OCI-LY1 (cell line): ENCODE results near the gene FSTL3.

ENCODE experiments used
- H2AFZ ChIP-seq: fragments of 200-600 bp; sonication (generic), shearing (Covaris generic); 2 replicates; pipeline ENCODE4 v1.6.0; 2014; ENCODE audit warnings: antibody characterized with exemption, mild to moderate bottlenecking, low read length
- H3F3A ChIP-seq: fragments of 200-600 bp; sonication (generic), shearing (Covaris generic); 2 replicates; pipeline ENCODE4 v1.6.0; 2014; ENCODE audit warnings: mild to moderate bottlenecking, antibody characterized with exemption, low read length, moderate library complexity; ENCODE audit not compliant: insufficient read depth
- H3K27ac ChIP-seq: fragments of 200-600 bp; sonication (generic); 2 replicates; pipeline ENCODE4 v1.5.1; 2014; ENCODE audit warnings: low read length, mixed run types, mild to moderate bottlenecking, low read depth; ENCODE audit not compliant: poor library complexity, severe bottlenecking
- H3K27me3 ChIP-seq: fragments of 200-600 bp; sonication (generic); 2 replicates; pipeline ENCODE4 v1.6.0; 2014; ENCODE audit warnings: antibody characterized with exemption, mild to moderate bottlenecking, low read length, moderate library complexity; ENCODE audit not compliant: insufficient read depth
- H3K36me3 ChIP-seq: fragments of 200-600 bp; sonication (generic); 2 replicates; pipeline ENCODE4 v1.6.1; 2014; ENCODE audit warnings: mild to moderate bottlenecking, antibody characterized with exemption, low read length, moderate library complexity, mixed read lengths; ENCODE audit not compliant: insufficient read depth
- H3K4me1 ChIP-seq: fragments of 200-600 bp; sonication (generic); 2 replicates; pipeline ENCODE4 v1.5.1; 2014; ENCODE audit warnings: mild to moderate bottlenecking, low read length, moderate library complexity; ENCODE audit not compliant: insufficient read depth, severe bottlenecking
- H3K4me2 ChIP-seq: fragments of 200-600 bp; sonication (generic), shearing (Covaris generic); 2 replicates; pipeline ENCODE4 v1.6.1; 2014; ENCODE audit warnings: low read length
- H3K4me3 ChIP-seq: fragments of 200-600 bp; sonication (generic); 2 replicates; pipeline ENCODE4 v1.5.1; 2014; ENCODE audit warnings: low read length, low read depth, mild to moderate bottlenecking, mixed read lengths; ENCODE audit not compliant: poor library complexity, severe bottlenecking
- H3K79me2 ChIP-seq: fragments of 200-600 bp; shearing (Covaris generic); 2 replicates; pipeline ENCODE4 v1.6.1; 2016; ENCODE audit warnings: mixed run types, low read length, mixed read lengths; ENCODE audit not compliant: insufficient read depth
- H3K9ac ChIP-seq: fragments of 200-600 bp; sonication (generic), shearing (Covaris generic); 2 replicates; pipeline ENCODE4 v1.6.1; 2014; ENCODE audit warnings: mild to moderate bottlenecking, low read length, mixed read lengths
- H3K9me2 ChIP-seq: fragments of 200-600 bp; sonication (generic), shearing (Covaris generic); 2 replicates; pipeline ENCODE4 v1.6.1; 2014; ENCODE audit warnings: low read depth, mild to moderate bottlenecking, low read length, mixed read lengths
- H3K9me3 ChIP-seq: fragments of 200-600 bp; shearing (Covaris generic); 2 replicates; pipeline ENCODE4 v1.6.1; 2014; ENCODE audit warnings: low read length, mixed read lengths
- H4K20me1 ChIP-seq: fragments of 200-600 bp; sonication (generic), shearing (Covaris generic); 2 replicates; pipeline ENCODE4 v1.6.0; 2016; ENCODE audit warnings: mild to moderate bottlenecking, low read length; ENCODE audit not compliant: insufficient read depth
- CTCF ChIP-seq: fragments of 200-600 bp; sonication (generic), shearing (Covaris generic); IDR thresholded peaks from 2 replicates; pipeline ENCODE4 v1.5.1; 2017; ENCODE audit warnings: mild to moderate bottlenecking, antibody characterized with exemption, low read length, moderate library complexity, mixed read lengths
- EZH2 ChIP-seq: fragments of 200-600 bp; sonication (generic), shearing (Covaris generic); IDR thresholded peaks from 2 replicates; pipeline ENCODE4 v1.8.0; 2017; ENCODE audit warnings: borderline replicate concordance, mixed run types, mild to moderate bottlenecking, antibody characterized with exemption, low read length, moderate library complexity, mixed read lengths

FSTL3 gene

GRCh38 chr19:644363-644762 is 31.8 kb upstream of the FSTL3 start:
- H4K20me1 ChIP-seq: no peaks in the 10 kb centered on the region
- no peaks in the 10 kb centered on the region; the same call in 1 of the 2 replicates for H3F3A ChIP-seq
- H3K9ac ChIP-seq: no peak overlapping the region
- H3K27me3 ChIP-seq: peaks cover 4% of the 10 kb centered on the region; the same call in 1 of the 2 replicates
- H3K9me2 ChIP-seq: no peaks in the 10 kb centered on the region
- no peak for TF ChIP-seq CTCF
- no peak for TF ChIP-seq EZH2
- no peaks in the 10 kb centered on the region for H3K9me3 ChIP-seq
- peaks cover 13% of the 10 kb centered on the region for H3K4me1 ChIP-seq
- H3K4me3 ChIP-seq: no peak overlapping the region
- no peaks in the 10 kb centered on the region for H3K79me2 ChIP-seq
- H3K4me2 ChIP-seq: no peak overlapping the region
- H3K36me3 ChIP-seq: peaks cover 58% of the 10 kb centered on the region
- H3K27ac ChIP-seq: no peak overlapping the region
- H2AFZ ChIP-seq: no peak overlapping the region

GRCh38 chr19:644789-645188 is 31.4 kb upstream of the FSTL3 start:
- H3K9me3 ChIP-seq: no peaks in the 10 kb centered on the region
- H3K9me2 ChIP-seq: no peaks in the 10 kb centered on the region
- H3K4me1 ChIP-seq: peaks cover 11% of the 10 kb centered on the region
- H3K36me3 ChIP-seq: peaks cover 62% of the 10 kb centered on the region
- H3F3A ChIP-seq: no peaks in the 10 kb centered on the region; the same call in 1 of the 2 replicates
- no peak overlapping the region for H3K27ac ChIP-seq
- peaks cover 4% of the 10 kb centered on the region; the same call in 1 of the 2 replicates for H3K27me3 ChIP-seq
- H3K4me3 ChIP-seq: no peak overlapping the region
- TF ChIP-seq CTCF (no peak), EZH2 (no peak)
- no peak overlapping the region for H2AFZ ChIP-seq
- H3K79me2 ChIP-seq: no peaks in the 10 kb centered on the region
- no peak overlapping the region for H3K9ac ChIP-seq
- no peaks in the 10 kb centered on the region for H4K20me1 ChIP-seq
- H3K4me2 ChIP-seq: no peak overlapping the region

- Histone ChIP-seq H3K36me3 (peaks cover 66% of the 10 kb centered on the region), H3K4me1 (peaks cover 4% of the 10 kb centered on the region), H3K9me2 (no peaks in the 10 kb centered on the region), H4K20me1 (no peaks in the 10 kb centered on the region), H3K4me3 (no peak overlapping the region), H3F3A (no peaks in the 10 kb centered on the region; the same call in 1 of the 2 replicates), H3K27me3 (no peaks in the 10 kb centered on the region; the same call in 1 of the 2 replicates), H3K4me2 (no peak overlapping the region), H3K79me2 (no peaks in the 10 kb centered on the region), H3K9me3 (no peaks in the 10 kb centered on the region), H3K27ac (no peak overlapping the region), H3K9ac (no peak overlapping the region), H2AFZ (no peak overlapping the region)
- TF ChIP-seq CTCF (no peak), EZH2 (no peak)
Measured at GRCh38 chr19:645912-646778, 30.0 kb upstream of the FSTL3 start.
